ENCODE measurements around the gene HGFAC. TPM values are rescaled to one million over a fixed set of nuclear protein-coding genes. Genes with fewer than 3 reads are reported as not detected.

Gene HGFAC
- total RNA-seq, 2 donors from 2014 or later, result 0.95 TPM; not detected in 1

DNA sequence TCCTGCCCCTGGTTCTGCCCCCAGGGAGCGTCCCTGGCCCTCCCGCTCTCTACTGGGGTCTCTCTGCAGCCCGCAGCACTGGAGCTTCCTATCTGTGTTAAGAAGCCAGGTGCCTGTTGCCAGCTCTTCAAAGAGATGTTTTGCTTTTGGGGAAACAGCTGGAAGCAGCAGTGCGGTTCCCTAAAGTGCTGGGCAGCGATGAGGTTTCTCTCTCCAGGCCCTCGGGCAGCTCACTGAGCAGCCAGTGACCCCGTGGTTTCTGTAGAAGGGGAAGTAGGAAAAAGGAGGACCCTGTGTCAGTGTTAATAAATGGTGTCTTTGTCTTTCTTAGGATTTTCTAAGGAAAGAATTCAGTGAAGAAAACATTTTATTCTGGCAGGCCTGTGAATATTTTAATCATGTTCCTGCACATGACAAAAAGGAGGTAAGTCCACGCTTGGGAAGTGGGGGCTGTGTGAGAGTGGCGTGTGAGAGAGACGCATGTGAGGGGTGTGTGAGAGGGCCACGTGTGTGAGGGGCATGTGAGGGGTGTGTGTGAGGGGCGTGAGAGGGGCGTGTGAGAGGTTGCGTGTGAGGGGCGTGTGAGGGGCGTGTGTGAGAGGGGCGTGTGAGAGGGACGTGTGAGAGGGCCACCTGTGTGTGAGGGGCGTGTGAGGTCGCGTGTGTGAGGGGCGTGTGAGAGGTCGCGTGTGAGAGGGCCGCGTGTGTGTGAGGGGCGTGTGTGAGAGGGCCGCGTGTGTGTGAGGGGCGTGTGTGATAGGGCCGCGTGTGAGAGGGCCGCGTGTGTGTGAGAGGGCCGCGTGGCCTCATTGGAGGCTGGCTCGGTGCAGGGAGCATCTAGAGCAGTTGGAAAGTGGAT lies 27.1 kb upstream of the HGFAC start:
- Histone ChIP-seq H3K27me3 (replicated peaks; ENCODE audit: insufficient read depth) (no peaks in the 10 kb centered on the region), H3K4me3 (no peak overlapping the region), H3K36me3 (peaks cover 14% of the 10 kb centered on the region), H3K27ac (no peak overlapping the region), H3K9me3 (no peaks in the 10 kb centered on the region), H3K4me1 (ENCODE audit: control insufficient read depth in 1 of 2, low read depth in 2 of 2) (no peaks in the 10 kb centered on the region)
- ATAC-seq (ENCODE audit: insufficient number of reproducible peaks, low FRiP score, low read depth) (no peak), DNase-seq (ENCODE audit: low spot score) (no peak)
- TF ChIP-seq, protein P1, sequence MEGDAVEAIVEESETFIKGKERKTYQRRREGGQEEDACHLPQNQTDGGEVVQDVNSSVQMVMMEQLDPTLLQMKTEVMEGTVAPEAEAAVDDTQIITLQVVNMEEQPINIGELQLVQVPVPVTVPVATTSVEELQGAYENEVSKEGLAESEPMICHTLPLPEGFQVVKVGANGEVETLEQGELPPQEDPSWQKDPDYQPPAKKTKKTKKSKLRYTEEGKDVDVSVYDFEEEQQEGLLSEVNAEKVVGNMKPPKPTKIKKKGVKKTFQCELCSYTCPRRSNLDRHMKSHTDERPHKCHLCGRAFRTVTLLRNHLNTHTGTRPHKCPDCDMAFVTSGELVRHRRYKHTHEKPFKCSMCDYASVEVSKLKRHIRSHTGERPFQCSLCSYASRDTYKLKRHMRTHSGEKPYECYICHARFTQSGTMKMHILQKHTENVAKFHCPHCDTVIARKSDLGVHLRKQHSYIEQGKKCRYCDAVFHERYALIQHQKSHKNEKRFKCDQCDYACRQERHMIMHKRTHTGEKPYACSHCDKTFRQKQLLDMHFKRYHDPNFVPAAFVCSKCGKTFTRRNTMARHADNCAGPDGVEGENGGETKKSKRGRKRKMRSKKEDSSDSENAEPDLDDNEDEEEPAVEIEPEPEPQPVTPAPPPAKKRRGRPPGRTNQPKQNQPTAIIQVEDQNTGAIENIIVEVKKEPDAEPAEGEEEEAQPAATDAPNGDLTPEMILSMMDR (IDR thresholded peaks at IDR 0.05), result no peak

DNA sequence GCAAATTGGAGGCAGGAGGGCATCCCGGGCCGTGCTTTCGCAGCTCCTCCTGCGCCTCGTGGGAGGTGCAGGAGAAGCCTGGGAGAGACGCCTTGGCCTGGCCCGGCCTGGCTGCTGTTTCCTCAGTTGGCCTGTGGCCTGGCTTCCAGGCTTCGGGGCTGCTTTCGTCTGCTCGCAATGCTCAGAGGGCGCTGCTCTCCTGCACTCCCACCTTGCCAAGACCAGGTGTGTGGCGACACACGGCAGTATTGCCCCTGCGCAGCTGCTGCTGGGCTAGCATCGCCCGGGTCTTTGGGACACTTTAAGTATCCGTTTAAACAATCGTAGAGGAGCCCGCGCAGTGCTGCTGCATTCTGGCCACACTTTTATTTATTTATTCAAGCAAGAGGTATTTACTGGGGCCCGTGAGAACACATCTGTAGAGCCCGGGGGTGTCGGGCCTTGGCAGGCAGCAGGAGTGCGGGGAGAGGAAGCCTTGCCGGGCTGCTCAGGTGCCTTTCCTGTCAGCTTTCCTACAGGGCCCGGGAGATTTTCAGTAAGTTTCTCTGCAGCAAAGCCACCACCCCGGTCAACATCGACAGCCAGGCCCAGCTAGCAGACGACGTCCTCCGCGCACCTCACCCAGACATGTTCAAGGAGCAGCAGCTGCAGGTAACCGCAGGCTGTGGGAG lies 26.2 kb upstream of the HGFAC start:
- Histone ChIP-seq H3K36me3 (peaks cover 14% of the 10 kb centered on the region), H3K4me1 (ENCODE audit: control insufficient read depth in 1 of 2, low read depth in 2 of 2) (no peaks in the 10 kb centered on the region), H3K9me3 (no peaks in the 10 kb centered on the region), H3K27me3 (replicated peaks; ENCODE audit: insufficient read depth) (no peaks in the 10 kb centered on the region), H3K27ac (no peak overlapping the region), H3K4me3 (no peak overlapping the region)
- TF ChIP-seq, protein P1 (IDR thresholded peaks at IDR 0.05), result no peak
- DNase-seq (ENCODE audit: low spot score), result no peak
- ATAC-seq (ENCODE audit: insufficient number of reproducible peaks, low FRiP score, low read depth), result no peak

DNA sequence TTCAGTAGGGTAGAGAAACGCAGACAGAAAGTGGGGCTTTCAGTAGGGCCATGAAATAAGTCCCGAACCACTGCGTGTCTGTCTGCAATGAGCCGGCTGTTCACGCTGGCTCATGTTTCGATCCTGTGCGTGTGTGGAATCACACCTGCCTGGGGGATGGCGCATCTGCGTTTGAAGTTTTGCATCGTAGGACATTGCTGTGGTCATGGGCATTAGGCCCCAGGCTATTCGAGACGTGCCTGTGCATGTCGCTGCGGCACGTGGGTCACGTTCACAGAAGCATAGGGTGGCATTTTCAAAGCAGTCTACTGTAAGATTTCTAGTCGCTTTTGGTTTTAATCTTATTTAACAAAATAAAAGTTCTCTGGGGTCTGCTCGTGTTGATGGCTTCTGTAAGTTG lies 25.5 kb upstream of the HGFAC start:
- no peaks in the 10 kb centered on the region for H3K27me3 ChIP-seq (replicated peaks; ENCODE audit: insufficient read depth)
- H3K9me3 ChIP-seq, result no peaks in the 10 kb centered on the region
- H3K27ac ChIP-seq, result no peak overlapping the region
- H3K36me3 ChIP-seq, result peaks cover 14% of the 10 kb centered on the region
- ATAC-seq (ENCODE audit: insufficient number of reproducible peaks, low FRiP score, low read depth), result no peak
- H3K4me3 ChIP-seq, result no peak overlapping the region
- no peaks in the 10 kb centered on the region for H3K4me1 ChIP-seq (ENCODE audit: control insufficient read depth in 1 of 2, low read depth in 2 of 2)
- DNase-seq (ENCODE audit: low spot score), result no peak
- TF ChIP-seq, protein P1 (IDR thresholded peaks at IDR 0.05), result no peak

DNA sequence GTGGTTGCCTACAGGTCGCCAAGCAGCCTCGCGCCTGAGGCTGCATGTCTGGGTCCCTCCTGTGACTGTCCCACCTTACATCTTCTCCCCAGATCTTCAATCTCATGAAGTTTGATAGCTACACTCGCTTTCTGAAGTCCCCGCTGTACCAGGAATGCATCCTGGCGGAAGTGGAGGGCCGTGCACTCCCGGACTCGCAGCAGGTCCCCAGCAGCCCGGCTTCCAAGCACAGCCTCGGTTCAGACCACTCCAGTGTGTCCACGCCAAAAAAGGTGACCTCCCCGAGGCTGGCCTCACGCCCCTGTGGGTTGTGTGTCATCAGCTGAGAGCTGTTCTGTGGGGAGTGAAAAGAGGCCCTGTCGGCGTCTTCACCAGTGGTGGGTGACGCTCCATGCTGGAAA lies 24.9 kb upstream of the HGFAC start:
- ATAC-seq (ENCODE audit: insufficient number of reproducible peaks, low FRiP score, low read depth) (no peak), DNase-seq (ENCODE audit: low spot score) (no peak)
- no peaks in the 10 kb centered on the region for H3K4me1 ChIP-seq (ENCODE audit: control insufficient read depth in 1 of 2, low read depth in 2 of 2)
- TF ChIP-seq, protein P1 (IDR thresholded peaks at IDR 0.05), result no peak
- no peaks in the 10 kb centered on the region for H3K27me3 ChIP-seq (replicated peaks; ENCODE audit: insufficient read depth)
- peaks cover 14% of the 10 kb centered on the region for H3K36me3 ChIP-seq
- H3K4me3 ChIP-seq, result no peak overlapping the region
- no peaks in the 10 kb centered on the region for H3K9me3 ChIP-seq
- no peak overlapping the region for H3K27ac ChIP-seq

DNA sequence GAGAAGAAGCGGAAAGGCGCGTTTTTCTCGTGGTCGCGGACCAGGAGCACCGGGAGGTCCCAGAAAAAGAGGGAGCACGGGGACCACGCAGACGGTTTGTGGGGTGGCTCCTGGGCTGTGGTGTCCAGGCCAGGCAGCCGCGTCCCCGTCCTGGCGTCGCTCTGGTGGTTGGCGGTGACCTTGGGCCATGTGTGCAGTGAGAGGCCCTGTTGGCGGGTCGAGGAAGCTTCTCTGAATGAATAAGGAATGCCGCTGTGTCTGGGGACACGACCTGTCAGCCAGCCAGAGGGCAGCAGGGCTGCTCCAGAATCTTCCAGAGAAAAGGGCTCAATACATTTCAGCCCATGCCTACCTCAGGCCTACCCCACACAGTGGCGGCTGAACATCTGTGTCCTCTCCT lies 24.3 kb upstream of the HGFAC start:
- DNase-seq (ENCODE audit: low spot score) (no peak), ATAC-seq (ENCODE audit: insufficient number of reproducible peaks, low FRiP score, low read depth) (no peak)
- no peaks in the 10 kb centered on the region for H3K4me1 ChIP-seq (ENCODE audit: control insufficient read depth in 1 of 2, low read depth in 2 of 2)
- H3K36me3 ChIP-seq, result peaks cover 14% of the 10 kb centered on the region
- H3K27me3 ChIP-seq (replicated peaks; ENCODE audit: insufficient read depth), result no peaks in the 10 kb centered on the region
- no peak overlapping the region for H3K4me3 ChIP-seq
- no peak overlapping the region for H3K27ac ChIP-seq
- H3K9me3 ChIP-seq, result no peaks in the 10 kb centered on the region
- TF ChIP-seq, protein P1 (IDR thresholded peaks at IDR 0.05), result no peak
